ENCODE results near the gene APOD.

APOD gene

DNA sequence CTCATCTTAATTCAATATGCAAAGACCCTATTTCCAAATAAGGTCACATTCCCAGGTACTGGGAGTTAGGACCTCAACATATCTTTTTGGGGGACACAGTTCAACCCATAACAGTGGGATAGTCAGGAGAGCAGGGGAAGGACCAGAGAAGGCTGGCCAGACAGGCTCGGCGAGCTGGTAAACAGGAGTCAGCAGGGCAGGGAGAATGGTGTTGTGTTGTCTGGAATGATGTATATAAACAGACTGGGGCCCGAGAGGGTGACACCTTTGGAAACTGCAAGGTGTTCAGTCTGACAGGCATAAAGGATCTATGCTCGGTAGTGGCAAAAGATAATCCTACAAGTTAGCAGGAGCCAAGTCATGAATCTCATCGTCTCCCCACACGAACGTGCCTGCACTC is 30.5 kb downstream of the APOD start:
- no peak for DNase-seq (ENCODE audit: low spot score)

DNA sequence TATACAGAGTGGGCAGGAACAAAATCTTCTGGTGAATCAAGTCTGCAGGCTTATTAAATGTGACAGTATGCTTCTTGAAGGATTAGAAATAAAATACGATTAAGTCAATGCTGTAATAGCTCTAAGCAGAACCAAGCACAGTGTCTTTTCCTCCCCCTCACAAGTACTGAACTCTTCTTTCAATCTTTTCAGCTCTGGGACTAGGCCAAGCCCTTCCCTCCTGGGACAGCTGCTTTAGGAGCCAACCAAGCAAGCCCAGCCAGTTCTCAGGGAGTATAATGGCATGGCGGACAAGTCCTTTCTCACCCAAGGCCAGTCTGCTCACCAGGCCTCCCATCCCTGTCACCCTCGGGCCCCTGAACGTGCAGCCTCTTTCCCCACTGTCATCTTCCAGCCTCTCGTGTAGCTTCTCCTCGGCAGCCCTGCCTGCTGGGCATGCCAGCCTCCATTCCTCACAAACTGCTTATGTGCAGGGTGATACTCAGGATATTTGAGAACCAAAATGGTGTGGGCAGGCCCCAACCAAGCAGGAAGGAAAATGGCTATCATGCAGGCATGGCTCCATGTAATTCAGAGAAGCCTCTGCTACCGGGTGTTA is 32.3 kb downstream of the APOD start:
- DNase-seq (ENCODE audit: low spot score), result no peak

DNA sequence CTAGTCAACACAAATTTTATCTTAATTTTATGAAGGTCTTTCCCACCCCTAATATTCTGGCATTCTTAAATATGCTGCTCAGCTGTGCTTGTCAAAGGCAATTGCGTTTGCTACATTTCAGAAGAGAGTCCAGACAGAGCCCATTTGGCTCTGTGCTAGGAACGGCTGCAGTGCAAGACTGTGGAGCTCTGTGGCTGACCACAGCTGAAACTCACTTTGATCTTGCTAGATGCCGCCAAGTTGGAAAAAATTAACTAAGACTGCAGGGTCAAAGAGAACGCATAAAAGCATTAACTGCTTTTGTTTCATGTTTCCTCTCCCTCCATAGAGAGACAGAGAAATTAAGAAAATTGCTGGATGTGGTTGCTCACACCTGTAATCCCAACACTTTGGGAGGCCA is 33.0 kb downstream of the APOD start:
- no peak for DNase-seq (ENCODE audit: low spot score)

DNA sequence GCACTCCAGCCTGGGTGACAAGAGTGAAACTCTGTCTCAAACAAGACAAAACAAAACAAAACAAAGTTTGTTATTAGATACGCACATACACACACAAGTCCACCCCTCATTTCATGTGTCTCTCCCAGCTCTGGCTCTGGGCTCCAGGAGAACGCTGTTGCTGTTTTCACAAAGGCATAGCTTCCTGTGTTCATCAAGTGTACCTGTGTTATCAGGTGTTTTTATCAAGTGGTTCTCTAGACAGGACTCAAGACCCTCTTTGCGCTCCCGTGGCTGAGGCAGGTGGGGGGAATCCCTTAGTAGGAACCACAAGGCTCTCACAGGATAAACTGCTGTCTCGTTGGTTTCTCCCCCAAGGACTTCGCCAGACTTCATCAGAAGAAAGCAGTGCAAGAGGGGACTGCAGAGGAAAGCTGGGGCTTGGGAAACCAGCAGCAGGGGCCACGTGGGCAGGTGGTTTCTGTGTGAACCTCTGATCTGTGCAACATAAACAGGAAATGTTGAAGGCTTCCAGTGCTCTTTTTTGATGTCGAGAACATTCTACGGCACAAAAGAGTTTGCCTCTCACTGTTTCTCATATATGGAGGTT is 33.7 kb downstream of the APOD start:
- no peak for DNase-seq (ENCODE audit: low spot score)

DNA sequence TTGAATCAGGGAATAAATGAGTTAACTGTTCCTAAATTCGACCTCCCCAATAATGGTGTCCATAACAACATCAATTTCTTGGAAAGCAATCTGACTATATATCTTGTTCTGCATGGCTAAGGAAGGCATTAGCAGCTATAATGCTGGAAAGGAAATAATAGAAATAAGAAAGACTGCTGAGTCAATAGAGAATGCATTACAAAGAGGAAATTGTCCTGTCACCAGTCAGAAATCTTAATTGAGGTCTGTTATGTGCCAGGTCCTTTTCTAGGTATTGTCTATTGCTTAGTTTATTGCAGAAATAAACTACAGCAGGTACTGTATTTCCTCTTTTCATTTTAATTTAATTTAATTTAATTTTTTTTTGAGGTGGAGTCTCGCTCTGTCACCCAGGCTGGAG is 34.8 kb downstream of the APOD start:
- no peak for DNase-seq (ENCODE audit: low spot score)

DNA sequence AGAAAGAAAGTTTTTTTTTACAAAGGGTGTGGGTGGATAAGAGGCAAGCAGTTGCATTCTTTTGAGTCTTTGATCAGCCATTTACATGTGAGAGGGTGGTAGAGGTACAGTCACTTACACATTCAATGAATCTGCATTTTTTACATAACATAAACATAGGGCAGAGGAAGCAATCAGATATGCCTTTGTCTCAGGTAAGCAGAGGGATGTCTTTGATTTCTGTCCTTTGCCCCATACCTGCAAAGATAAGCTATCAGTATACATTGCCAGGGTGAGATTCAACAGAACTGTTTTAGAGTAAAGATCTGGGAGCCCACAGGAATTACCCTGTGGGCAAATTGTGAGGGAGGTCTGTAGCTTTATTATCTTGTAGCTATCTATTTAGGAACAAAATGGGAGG is 35.2 kb downstream of the APOD start:
- DNase-seq (ENCODE audit: low spot score), result no peak

DNA sequence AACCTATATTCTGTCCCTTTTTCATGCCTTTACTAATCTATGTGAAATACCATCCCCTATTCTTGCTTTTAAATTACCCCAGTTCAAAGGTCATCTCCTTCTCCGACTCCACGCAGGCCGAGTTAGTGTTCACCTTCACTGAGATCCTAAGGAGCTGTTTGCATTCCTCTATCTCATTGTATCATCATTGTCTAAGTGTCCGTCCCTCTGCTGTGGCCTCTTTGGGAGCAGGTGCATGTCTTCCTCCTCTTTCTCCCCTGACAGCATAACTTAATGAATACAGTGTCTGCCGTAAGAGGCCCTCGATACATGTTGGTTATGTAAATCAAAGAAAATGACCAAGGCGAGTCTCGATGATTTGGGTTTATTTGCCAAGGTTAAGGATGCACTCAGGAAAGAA is 35.7 kb downstream of the APOD start:
- no peak for DNase-seq (ENCODE audit: low spot score)

DNA sequence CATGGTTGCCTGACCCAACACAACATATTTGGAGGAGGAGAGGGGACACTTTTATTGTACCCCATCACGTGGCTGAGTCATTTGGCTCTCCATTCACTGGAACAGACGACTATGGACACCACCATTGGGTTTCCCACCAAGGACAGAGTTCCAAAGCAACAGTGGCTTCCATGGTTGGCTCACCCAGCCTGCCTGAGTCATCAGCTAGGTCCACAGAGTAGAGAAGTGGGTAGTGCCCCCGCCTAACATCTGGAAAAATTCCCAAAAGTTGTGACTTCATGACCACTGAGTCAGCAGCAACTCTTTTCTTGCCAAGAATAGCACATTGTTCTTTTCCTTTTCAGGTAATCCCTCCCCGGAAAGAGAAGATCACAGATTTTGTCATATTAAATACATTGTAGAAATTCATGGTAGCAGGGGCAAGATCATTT is 37.6 kb downstream of the APOD start:
- DNase-seq (ENCODE audit: low spot score), result no peak

DNA sequence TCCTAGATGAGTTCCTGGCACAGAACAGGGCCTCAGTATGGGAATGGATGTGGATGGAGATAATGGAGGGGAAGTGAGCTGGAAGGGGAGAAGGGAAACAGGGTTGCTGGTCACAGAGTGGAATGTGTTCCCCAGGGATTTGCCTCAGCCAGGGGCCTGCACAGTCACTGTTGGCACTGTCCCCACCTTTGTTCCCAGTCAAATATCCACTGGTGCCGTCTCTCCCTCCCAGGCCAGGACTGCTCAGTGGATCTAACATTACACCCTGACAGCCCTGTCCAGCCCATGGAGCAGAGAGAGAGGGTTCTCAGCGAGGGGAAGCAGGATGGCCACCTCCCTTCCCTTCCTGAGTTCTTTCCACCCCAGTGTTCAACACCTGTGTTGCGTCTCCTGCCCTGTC is 39.1 kb downstream of the APOD start:
- DNase-seq (ENCODE audit: low spot score), result no peak

DNA sequence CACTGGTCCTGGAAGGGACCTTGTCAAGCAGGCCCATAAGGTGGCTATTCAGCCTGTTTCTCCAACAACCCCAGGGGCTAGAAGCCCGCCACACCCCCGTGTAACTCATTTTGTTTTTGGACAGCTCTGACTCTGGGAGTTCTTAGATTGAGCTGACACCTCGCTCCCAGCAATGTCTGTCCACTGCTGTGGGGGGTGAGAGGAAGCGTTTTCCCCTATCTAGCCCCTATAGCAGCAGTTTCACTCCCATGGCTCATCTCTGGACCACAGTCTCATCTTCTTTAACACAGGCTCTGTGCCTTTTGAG is 39.6 kb downstream of the APOD start:
- no peak for DNase-seq (ENCODE audit: low spot score)

DNA sequence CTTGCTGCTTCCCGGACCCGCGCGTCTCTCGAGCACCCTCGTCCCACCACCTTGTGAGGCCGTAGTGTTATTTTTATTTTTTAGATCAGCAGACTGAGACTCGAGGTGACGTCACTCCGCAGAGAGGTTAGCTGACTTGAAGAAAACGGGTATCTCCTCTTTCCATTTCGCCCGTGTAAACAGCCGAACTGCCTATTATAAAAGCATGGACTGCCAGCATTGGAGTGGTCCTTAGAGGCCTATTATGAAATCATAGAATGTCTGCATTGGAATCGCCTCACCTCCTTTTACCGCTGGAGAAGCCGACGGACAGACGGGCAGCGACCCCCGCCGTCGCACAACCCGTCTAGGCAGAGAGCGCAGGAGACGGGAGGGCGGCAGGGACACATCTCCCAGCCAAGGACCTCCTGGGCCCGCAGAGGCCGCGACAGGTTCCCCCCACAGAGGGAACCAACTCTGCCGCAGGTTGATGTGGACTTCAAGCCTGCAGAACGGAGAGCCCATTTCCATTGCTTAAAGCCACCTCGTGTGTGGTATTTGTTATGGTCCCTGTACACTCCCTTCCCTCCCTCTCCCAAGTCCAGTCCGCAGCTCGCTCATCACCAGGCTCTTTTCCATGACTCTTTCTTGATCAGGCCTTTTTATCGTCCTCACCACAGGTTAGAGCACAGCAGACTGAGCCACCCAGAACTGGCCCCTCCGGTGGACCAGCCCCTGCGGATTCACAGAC is 40.1 kb downstream of the APOD start:
- DNase-seq (ENCODE audit: low spot score), result no peak

DNA sequence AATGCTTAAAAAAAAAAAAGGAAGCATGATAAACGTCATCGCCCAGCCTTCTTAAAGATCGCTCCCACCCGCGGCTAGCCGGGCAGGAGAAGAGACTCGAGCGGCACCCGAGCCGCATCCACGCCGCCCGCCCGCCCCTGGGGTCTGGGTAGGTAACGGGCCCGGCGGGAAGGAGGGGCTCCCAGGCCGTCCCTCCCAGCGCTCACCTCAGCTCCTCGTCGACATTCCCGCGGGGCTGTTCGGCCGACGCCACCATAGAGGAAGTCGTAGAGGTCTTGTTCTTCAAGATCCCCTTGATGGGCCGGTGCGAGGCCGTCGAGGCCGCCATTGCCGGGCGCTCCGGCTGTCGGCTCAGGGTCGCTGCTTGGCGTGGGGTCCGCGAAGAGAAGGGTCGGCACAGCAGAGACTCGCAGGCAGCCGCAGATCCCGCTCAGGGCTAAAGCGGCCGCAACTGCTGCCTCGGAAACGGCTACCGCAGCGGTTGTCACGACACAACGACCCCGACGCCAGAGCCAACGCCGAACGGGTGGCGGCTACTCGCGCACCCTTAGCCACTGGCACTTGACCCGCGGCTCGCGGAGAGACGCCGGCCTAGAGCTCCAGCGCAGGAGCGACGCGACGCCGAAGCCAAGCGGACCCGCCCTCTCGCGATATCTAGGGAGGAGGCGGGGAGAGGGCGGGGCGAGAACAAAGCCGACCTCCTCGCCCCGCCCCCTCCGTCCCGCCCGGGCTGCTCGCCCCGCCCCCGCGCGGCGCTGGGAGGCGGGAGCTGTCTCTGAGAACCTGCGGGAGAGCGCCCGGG is 40.8 kb downstream of the APOD start, which contains the start of gene PPP1R2:
Gene PPP1R2, minus strand, starts transcription at position 628 of the 802 bp plus-strand sequence. Its CDS starts 300 bp downstream, at position 328.
- DNase-seq (ENCODE audit: low spot score), result peak; percentile 95

DNA sequence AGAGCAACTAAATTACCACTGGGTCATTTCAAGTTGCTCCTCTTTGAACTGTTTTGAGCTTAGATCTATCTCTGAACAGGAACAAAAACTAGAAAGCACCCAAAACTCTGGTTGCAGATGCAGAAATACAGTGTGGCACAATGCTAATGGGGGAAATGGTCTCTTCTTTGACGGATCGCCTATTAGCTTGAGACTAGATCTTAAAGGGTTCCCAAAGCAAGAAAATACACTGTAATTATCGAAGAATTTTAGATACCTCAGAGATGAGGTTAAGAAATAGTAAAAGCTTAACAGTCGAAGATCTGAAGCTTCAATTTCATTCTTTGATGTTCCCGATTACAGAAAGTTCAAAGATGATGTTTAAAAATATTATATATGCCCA is 41.4 kb downstream of the APOD start:
- peak; percentile 11 for DNase-seq (ENCODE audit: low spot score)

DNA sequence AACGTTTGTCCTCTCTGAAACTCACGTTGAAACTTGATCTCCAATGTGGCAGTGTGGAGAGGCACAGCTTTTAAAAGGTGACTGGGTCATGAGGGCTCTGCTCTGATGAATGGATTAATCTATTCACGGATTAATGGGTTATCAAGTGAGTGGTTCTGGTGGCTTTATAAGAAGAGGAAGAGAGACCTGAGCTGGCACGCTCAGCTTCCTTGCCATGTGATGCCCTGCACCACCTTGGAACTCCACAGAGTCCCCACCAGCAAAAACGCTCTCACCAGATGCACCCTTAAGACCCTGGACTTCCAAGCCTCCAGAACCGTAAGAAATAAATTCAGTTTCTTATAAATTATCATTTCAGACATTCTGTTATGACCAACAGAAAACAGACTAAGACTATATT is 43.2 kb downstream of the APOD start:
- no peak for DNase-seq (ENCODE audit: low spot score)

DNA sequence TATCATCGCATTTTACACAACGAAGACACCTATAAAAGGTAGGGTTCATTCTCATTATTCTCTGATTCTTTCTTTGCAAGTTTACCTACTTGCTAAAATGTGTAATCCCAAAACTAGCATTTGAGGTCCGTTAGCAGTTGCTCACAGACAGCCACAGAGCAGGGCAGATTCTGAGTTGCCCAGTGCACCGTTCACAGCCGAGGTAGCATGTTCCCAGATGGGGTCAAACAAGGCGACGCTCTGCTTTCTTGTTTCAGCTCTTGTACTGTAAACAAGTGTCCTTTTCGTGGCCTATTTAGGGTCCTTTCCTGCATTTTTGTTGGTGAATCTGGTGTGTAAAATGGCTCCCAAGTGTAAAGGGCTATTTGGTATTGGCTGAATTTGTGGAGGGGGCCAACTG is 43.7 kb downstream of the APOD start:
- no peak for DNase-seq (ENCODE audit: low spot score)

DNA sequence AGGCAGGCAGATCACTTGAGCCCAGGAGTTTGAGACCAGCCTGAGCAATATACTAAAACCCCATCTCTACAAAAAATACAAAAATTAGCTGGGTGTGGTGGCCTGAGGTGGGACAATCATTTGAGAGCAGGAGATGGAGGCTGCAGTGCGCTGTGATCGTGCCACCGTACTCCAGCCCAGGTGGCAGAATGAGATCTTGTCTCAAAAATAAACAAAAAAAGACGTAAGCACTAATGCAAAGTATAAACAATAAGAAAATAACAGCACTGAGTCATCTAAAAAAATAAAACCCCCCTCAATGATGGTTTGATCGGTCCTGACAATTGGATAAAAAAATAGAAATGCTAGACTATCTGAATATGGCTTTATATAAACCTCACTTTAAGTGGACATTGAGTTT is 44.3 kb downstream of the APOD start:
- no peak for DNase-seq (ENCODE audit: low spot score)

DNA sequence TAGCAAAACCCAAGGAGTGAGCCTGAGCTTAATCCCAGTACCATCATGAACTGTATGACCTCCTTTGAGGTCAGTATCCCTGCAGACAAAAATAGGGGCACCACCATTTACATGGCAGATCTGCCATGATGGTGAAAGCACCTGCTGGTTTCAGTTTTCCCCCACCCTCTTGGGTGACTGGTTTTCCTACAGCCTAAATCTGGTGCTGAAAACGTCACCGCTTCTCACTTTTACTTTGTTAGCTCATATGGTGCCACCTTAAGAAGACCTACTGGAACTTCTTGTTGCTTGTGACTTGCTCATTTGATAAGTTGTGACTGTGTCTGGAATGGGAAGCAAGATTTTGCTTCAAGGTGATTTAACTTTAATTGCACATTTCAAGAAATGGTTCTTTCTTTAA is 45.7 kb downstream of the APOD start:
- DNase-seq (ENCODE audit: low spot score), result no peak

DNA sequence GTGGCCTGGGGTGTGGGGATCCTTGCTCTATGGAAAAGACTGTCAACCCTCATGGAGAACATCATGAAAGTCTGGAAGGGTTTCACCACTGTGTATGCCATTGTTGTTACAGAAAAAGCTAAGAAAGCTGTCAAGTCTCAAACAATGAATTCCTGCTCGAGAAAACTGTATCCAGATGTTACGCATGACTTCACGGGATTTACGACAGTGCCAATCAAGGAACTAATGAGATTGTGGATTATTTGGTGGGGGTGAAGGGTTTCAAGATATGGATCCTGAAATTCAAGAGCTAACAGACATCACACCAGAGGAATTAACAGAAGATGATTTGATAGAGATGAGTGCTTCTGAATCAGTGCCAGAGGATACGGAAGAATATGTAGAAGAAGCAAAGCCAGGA is 48.4 kb downstream of the APOD start:
- no peak for DNase-seq (ENCODE audit: low spot score)

DNA sequence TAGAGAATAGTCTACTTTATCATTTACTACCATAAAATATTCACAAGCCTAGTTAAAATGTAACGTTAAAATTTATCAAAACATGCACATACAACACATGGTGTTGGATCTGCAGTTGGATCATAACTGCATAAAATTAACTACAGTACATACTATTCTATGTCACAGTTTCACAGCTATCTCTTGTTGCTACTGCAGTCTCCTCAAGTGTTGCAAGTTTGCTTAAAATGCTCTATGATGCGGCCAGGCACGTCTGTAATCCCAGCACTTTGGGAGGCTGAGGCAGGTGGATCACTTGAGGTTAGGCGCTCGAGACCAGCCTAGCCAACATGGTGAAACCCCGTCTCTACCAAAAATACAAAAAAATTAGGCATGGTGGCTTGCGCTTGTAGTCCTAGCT is 50.9 kb downstream of the APOD start:
- no peak for DNase-seq (ENCODE audit: low spot score)

DNA sequence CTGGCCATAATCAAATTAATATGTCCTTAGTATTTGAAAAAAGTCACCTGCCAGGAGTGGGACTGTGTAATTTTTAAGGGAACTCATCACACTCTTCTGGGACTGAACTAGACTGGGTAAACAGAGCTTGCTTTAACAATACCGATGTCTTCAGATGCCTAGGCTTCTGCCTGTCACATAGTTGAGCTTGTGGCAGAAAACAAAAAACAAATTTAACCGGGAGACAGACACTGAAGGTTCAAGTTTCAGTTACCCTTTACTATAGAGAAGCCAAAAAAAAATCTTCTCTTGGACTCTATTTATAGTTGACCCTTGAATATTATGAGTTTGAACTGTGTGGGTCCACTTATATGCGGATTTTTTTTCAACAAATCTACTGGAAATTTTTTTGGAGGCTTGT is 51.4 kb downstream of the APOD start:
- DNase-seq (ENCODE audit: low spot score), result no peak

DNA sequence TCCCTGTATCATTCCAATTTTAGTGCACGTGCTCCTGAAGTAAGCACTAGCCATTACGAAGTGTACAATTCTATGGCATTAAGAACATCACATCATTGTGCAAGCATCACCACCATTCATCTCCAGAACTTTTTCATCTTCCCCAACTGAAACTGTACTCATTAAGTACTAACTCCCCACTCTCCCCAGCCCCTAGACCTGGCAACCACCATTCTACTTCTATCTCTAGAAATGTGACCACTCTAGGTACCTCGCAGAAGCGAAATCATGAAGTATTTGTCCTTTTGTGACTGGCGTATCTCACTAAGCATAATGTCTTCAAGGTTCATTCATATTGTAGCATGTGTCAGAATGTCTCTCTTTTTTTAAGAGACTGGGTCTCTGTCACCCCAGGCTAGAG is 52.1 kb downstream of the APOD start:
- DNase-seq (ENCODE audit: low spot score), result no peak

DNA sequence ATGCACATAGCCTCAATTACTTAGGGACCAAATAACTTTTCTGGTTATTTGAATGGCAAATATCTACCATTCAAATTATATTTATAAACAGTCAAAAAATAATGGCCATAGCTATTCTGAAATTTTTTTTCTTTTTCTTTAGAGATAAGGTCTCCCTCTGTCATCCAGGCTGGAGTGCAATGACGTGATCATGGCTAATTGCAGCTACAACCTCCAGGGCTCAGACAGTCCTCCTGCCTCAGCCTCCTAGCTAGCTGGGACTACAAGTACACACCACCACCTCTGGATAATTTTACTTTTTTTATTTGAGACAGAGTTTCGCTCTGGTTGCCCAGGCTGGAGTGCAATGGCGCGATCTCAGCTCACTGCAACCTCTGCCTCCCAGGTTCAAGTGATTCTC is 57.2 kb downstream of the APOD start:
- DNase-seq (ENCODE audit: low spot score), result no peak

Data from hematopoietic multipotent progenitor cell treated with erythropoietin and hydrocortisone succinate and interleukin-3 and kit ligand, for 15 days (in vitro differentiated cells).